OCI-LY1 (cell line): Measurements from ENCODE around the gene KPTN.

Experiments
- H2AFZ ChIP-seq: fragments of 200-600 bp; sonication (generic), shearing (Covaris generic); 2 replicates; pipeline ENCODE4 v1.6.0; 2014; ENCODE audit warnings: antibody characterized with exemption, mild to moderate bottlenecking, low read length
- H3F3A ChIP-seq: fragments of 200-600 bp; sonication (generic), shearing (Covaris generic); 2 replicates; pipeline ENCODE4 v1.6.0; 2014; ENCODE audit warnings: mild to moderate bottlenecking, antibody characterized with exemption, low read length, moderate library complexity; ENCODE audit not compliant: insufficient read depth
- H3K27ac ChIP-seq: fragments of 200-600 bp; sonication (generic); 2 replicates; pipeline ENCODE4 v1.5.1; 2014; ENCODE audit warnings: low read length, mixed run types, mild to moderate bottlenecking, low read depth; ENCODE audit not compliant: poor library complexity, severe bottlenecking
- H3K27me3 ChIP-seq: fragments of 200-600 bp; sonication (generic); 2 replicates; pipeline ENCODE4 v1.6.0; 2014; ENCODE audit warnings: antibody characterized with exemption, mild to moderate bottlenecking, low read length, moderate library complexity; ENCODE audit not compliant: insufficient read depth
- H3K36me3 ChIP-seq: fragments of 200-600 bp; sonication (generic); 2 replicates; pipeline ENCODE4 v1.6.1; 2014; ENCODE audit warnings: mild to moderate bottlenecking, antibody characterized with exemption, low read length, moderate library complexity, mixed read lengths; ENCODE audit not compliant: insufficient read depth
- H3K4me1 ChIP-seq: fragments of 200-600 bp; sonication (generic); 2 replicates; pipeline ENCODE4 v1.5.1; 2014; ENCODE audit warnings: mild to moderate bottlenecking, low read length, moderate library complexity; ENCODE audit not compliant: insufficient read depth, severe bottlenecking
- H3K4me2 ChIP-seq: fragments of 200-600 bp; sonication (generic), shearing (Covaris generic); 2 replicates; pipeline ENCODE4 v1.6.1; 2014; ENCODE audit warnings: low read length
- H3K4me3 ChIP-seq: fragments of 200-600 bp; sonication (generic); 2 replicates; pipeline ENCODE4 v1.5.1; 2014; ENCODE audit warnings: low read length, low read depth, mild to moderate bottlenecking, mixed read lengths; ENCODE audit not compliant: poor library complexity, severe bottlenecking
- H3K79me2 ChIP-seq: fragments of 200-600 bp; shearing (Covaris generic); 2 replicates; pipeline ENCODE4 v1.6.1; 2016; ENCODE audit warnings: mixed run types, low read length, mixed read lengths; ENCODE audit not compliant: insufficient read depth
- H3K9ac ChIP-seq: fragments of 200-600 bp; sonication (generic), shearing (Covaris generic); 2 replicates; pipeline ENCODE4 v1.6.1; 2014; ENCODE audit warnings: mild to moderate bottlenecking, low read length, mixed read lengths
- H3K9me2 ChIP-seq: fragments of 200-600 bp; sonication (generic), shearing (Covaris generic); 2 replicates; pipeline ENCODE4 v1.6.1; 2014; ENCODE audit warnings: low read depth, mild to moderate bottlenecking, low read length, mixed read lengths
- H3K9me3 ChIP-seq: fragments of 200-600 bp; shearing (Covaris generic); 2 replicates; pipeline ENCODE4 v1.6.1; 2014; ENCODE audit warnings: low read length, mixed read lengths
- H4K20me1 ChIP-seq: fragments of 200-600 bp; sonication (generic), shearing (Covaris generic); 2 replicates; pipeline ENCODE4 v1.6.0; 2016; ENCODE audit warnings: mild to moderate bottlenecking, low read length; ENCODE audit not compliant: insufficient read depth
- EZH2 ChIP-seq: fragments of 200-600 bp; sonication (generic), shearing (Covaris generic); IDR thresholded peaks from 2 replicates; pipeline ENCODE4 v1.8.0; 2017; ENCODE audit warnings: borderline replicate concordance, mixed run types, mild to moderate bottlenecking, antibody characterized with exemption, low read length, moderate library complexity, mixed read lengths
- TF ChIP-seq, protein P1 (sequence below): fragments of 200-600 bp; sonication (generic), shearing (Covaris generic); IDR thresholded peaks from 2 replicates; pipeline ENCODE4 v1.5.1; 2017; ENCODE audit warnings: mild to moderate bottlenecking, antibody characterized with exemption, low read length, moderate library complexity, mixed read lengths

The KPTN gene

DNA sequence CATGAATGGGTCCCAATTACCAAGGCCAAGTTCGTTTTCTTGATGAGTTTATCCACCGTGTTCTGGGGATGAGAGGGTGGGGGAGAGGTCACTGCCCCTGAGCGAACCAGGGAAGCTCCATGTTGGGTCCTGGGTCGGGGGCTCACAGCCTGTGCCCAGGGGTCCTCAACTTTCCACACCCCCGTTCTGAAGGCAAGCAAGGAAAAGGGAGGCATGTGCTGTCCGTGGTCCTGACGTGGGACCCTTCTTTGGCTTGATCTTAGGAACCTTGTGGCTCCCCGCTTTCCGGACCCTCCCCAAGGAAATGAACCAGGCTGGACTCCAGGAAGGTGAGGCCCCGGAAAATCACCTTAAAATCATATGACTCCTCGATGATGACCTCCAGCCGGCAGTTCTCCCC is 46.5 kb downstream of the KPTN start:
- Histone ChIP-seq H3K9ac (no peak overlapping the region), H3K4me3 (no peak overlapping the region), H4K20me1 (no peaks in the 10 kb centered on the region), H3K4me1 (peaks cover 5% of the 10 kb centered on the region), H3K9me2 (no peaks in the 10 kb centered on the region), H3K9me3 (0 out of 2 replicates have a peak, but pooled peaks cover 4% of the 10 kb centered on the region), H3K27ac (no peak overlapping the region), H3K79me2 (no peaks in the 10 kb centered on the region), H2AFZ (no peak overlapping the region), H3K36me3 (no peaks in the 10 kb centered on the region), H3F3A (no peaks in the 10 kb centered on the region), H3K27me3 (peaks cover 3% of the 10 kb centered on the region; the same call in 1 of the 2 replicates), H3K4me2 (no peak overlapping the region)
- TF ChIP-seq, protein P1, sequence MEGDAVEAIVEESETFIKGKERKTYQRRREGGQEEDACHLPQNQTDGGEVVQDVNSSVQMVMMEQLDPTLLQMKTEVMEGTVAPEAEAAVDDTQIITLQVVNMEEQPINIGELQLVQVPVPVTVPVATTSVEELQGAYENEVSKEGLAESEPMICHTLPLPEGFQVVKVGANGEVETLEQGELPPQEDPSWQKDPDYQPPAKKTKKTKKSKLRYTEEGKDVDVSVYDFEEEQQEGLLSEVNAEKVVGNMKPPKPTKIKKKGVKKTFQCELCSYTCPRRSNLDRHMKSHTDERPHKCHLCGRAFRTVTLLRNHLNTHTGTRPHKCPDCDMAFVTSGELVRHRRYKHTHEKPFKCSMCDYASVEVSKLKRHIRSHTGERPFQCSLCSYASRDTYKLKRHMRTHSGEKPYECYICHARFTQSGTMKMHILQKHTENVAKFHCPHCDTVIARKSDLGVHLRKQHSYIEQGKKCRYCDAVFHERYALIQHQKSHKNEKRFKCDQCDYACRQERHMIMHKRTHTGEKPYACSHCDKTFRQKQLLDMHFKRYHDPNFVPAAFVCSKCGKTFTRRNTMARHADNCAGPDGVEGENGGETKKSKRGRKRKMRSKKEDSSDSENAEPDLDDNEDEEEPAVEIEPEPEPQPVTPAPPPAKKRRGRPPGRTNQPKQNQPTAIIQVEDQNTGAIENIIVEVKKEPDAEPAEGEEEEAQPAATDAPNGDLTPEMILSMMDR = no peak
- TF ChIP-seq EZH2 = no peak

DNA sequence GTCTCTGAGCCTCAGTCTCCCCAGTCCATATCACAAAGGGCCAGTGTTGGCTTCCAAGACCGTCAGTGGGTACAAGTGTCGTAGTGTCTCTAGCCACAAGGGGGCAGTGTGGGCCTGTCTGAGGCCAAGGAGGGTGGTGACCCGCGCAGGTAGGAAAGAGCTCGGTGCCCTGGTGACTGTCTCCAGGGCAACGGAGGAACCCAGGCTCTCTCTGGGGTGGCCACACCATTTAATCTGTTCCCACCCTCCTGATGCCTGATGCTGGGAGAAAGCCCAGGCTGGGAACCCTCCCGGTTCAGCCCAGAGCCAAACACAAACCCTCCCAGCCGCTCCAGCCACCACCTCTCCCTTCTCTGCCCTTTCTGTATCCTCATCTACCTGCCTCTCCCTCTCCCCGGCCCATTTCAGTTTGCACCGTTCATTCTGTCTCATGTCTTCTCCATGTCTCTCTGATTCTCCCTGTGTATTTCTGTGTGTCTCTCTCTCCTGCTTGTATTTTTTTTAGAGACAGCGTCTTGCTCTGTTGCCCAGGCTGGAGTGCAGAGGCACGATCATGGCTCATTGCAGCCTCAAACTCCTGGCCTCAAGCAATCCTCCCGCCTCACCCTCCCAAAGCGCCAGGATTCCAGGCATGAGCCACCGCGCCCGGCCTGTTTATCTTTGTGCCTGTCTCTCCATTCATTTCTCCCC is 47.2 kb downstream of the KPTN start:
- Histone ChIP-seq H3K27me3 (peaks cover 3% of the 10 kb centered on the region; the same call in 1 of the 2 replicates), H2AFZ (no peak overlapping the region), H3K9ac (no peak overlapping the region), H3K36me3 (no peaks in the 10 kb centered on the region), H3K4me3 (no peak overlapping the region), H4K20me1 (no peaks in the 10 kb centered on the region), H3K9me2 (no peaks in the 10 kb centered on the region), H3K79me2 (no peaks in the 10 kb centered on the region), H3K27ac (no peak overlapping the region), H3F3A (no peaks in the 10 kb centered on the region), H3K4me2 (no peak overlapping the region), H3K9me3 (0 out of 2 replicates have a peak, but pooled peaks cover 4% of the 10 kb centered on the region), H3K4me1 (peaks cover 5% of the 10 kb centered on the region)
- TF ChIP-seq, protein P1 = peak; percentile 94
- no peak for TF ChIP-seq EZH2

DNA sequence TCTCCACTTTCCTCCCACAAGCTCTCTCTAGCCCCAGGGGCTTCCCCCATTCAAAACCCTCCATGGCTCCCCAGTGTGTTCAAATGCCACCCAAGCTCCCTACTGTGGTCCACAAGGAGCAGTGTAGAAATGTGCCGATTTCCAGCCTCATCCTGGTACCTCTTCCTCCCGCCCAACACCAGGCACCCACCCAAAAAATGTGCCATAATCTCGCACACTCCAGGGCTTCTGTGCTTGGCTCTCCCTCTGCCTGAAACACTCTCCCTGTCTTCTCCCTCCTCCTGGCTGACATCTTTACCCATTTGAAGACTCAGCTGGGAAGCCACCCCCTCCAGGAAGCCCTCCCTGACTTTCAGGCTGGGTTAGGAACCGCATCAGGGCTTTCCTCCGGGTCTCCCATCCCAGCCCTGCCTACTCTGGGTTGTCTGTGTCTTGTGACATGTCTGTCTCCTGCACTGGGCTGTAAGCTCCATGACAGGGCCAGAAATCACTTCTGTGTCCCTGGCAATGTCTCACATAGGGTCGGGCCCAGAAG is 48.1 kb downstream of the KPTN start:
- H3F3A ChIP-seq = no peaks in the 10 kb centered on the region
- 0 out of 2 replicates have a peak, but pooled peaks cover 4% of the 10 kb centered on the region for H3K9me3 ChIP-seq
- no peaks in the 10 kb centered on the region for H3K9me2 ChIP-seq

More for the DNA sequence above, 48.1 kb downstream of the KPTN start:
- Histone ChIP-seq H3K4me2 (no peak overlapping the region), H3K27me3 (peaks cover 3% of the 10 kb centered on the region; the same call in 1 of the 2 replicates), H3K4me1 (peaks cover 5% of the 10 kb centered on the region), H3K4me3 (no peak overlapping the region), H3K27ac (no peak overlapping the region), H3K36me3 (no peaks in the 10 kb centered on the region), H3K9ac (no peak overlapping the region), H2AFZ (no peak overlapping the region), H3K79me2 (no peaks in the 10 kb centered on the region), H4K20me1 (no peaks in the 10 kb centered on the region)
- TF ChIP-seq, protein P1 = no peak
- TF ChIP-seq EZH2 = no peak
